GM18873 (cell line): ENCODE results near the gene SMTNL2.

Source experiments
- ATAC-seq: cut with Tn5 transposase; IDR thresholded peaks from one replicate; pipeline ENCODE4 v1.9.1; 2021; ENCODE audit warnings: mild to moderate bottlenecking, moderate library complexity, moderate number of reproducible peaks; ENCODE audit not compliant: unreplicated experiment, low FRiP score

Gene SMTNL2

DNA sequence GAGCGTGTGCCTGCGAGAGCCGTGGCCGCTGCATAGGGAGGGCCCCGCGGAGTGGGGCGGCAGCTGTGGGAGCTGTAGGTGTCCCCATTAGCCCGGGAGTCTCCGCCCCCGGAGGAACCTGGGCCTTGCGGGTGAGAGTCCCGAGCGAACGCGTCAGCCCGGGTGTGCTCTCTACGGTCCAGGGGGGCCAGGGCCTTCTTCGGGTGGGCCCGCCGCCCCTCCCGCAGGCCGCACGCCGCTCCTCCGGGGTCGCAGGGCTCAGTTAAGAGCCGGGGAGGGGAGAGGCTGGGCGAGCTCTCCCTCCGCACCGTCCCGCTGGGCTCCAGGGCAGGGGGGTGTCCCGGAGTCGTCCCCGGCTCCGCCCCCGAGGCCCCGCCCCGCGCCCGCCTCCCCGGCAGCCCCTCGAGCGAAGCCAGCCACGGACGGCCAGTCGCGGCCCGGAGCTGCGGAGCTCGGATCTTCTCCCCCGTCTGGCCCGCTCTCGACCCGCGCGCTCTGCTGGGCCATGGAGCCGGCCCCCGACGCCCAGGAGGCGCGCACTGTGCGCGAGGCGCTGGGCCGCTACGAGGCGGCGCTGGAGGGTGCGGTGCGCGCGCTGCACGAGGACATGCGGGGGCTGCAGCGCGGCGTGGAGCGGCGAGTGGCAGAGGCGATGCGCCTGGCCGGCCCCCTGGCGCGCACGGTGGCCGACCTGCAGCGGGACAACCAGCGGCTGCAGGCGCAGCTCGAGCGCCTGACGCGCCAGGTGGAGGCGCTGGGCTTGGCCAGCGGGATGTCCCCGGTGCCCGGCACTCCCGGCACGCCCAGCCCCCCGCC is at the start of gene SMTNL2:
TSS of gene SMTNL2 (plus strand) at position 429 of the 816 bp plus-strand sequence. CDS start at position 506, 77 bp downstream.
- ATAC-seq = no peak

DNA sequence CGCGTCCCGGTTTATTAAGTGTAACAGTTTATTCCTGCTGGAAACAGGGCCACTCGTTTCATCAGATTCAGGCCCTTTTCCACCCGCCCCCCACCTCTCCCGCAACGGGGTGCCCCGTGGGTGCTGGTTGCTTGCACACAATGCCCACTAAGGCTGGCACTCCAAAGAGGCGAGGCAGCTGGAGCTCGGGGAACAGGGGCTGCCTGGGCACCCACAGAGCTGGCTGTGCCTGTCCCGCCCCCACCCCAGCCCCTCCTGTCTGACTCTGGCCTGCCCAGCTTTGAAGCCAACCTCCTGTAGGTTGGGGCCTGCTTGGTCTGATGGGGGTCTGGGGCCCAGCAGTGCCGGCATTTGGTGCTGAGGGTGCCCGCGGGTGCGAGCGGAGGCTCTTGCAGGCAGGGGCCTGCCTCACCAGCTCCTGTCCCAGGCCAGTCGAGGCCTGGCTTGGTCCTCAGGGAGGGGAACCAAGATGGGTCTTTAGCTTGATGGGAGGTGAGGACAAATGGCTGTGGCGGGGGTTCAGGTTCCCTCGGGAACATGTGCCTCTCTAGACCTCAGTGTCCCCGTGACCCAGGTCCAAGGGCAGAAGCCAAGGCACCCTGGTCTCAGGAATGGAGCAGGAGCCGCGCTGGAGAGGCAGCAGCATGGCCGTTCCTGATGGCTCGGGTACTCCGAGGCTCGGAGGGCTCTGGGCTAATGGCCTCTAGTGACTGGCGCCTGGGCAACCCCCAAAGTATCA is 49.2 kb upstream of the SMTNL2 start:
- no peak for ATAC-seq

DNA sequence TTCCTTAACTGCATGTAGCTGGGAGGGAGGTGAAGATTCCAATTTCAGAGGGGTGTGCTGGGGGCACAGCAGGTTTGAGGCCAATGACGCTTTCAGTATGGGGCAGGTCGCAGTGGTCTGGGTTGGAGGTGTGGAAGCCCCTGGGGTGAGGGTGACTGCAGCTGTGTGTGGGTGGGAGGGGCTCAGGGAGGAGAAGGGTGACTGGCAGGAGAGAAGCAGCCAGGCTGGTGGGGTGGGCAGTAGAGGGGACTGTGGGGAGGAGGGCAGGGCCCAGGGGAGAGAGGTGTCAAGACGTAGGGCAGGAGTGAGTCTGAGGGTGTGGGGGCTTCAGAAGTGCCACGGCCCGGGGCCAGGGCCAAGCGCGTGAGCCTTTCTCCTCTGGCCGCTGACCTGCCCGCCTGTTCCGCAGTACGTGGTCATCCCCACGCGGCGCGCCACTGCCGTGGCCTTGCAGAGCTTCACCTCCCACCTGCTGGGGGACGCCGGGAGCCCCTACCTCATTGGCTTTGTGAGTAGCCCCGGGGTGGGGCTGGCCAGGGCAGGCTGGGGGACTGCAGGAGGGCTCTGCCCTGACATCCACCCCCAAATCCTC is 48.6 kb upstream of the SMTNL2 start:
- no peak for ATAC-seq

DNA sequence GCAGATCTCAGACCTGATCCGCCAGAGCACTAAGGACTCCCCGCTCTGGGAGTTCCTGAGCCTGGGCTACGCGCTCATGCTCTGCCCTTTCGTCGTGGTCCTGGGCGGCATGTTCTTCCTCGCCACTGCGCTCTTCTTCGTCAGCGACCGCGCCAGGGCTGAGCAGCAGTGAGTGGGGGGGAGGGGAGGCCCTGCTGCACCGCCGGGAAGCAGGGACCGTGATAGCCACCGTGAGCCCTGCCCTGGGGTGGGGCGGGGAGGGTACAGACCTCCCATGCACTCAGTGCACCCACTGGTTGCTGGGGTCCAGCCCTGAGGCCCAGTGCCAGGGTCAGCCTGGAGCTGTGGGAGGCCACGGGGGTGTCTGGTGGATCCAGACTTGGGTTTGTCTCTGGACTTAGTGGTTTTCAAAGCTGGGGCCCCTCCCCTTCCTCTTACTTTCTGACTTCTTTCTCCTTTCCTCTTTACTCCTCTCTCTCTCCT is 48.0 kb upstream of the SMTNL2 start:
- no peak for ATAC-seq

DNA sequence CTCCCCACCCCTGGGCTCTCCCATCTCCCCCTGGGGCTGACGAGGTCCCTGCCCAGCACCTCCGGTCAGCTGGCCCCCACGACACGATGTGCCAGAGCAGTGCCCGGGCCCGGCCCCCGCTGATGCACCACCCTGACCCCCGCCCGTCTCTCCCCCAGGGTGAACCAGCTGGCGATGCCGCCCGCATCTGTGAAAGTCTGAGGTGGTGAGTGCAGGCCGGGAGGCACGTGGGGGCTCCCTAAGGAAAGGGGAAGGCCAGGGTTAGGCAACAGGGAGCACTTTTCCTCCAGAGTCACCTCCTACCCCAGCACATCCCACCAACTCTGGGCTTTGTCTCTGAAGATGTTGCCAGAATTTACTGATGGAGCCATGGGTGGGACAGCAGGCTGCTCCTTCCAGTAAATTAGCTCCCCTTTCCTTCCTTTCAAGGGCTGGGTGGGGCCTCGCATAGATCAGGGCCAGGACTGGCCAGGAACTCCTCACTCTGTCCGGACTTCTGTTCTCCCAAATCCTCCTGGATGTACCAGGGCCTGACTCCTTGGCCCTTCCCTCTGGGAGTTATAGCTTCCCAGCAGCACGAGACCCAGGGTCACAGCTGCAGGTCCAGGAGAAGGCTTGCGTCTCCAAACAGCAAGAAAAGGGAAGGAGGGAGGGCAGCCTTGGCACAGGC is 47.5 kb upstream of the SMTNL2 start:
- no peak for ATAC-seq

DNA sequence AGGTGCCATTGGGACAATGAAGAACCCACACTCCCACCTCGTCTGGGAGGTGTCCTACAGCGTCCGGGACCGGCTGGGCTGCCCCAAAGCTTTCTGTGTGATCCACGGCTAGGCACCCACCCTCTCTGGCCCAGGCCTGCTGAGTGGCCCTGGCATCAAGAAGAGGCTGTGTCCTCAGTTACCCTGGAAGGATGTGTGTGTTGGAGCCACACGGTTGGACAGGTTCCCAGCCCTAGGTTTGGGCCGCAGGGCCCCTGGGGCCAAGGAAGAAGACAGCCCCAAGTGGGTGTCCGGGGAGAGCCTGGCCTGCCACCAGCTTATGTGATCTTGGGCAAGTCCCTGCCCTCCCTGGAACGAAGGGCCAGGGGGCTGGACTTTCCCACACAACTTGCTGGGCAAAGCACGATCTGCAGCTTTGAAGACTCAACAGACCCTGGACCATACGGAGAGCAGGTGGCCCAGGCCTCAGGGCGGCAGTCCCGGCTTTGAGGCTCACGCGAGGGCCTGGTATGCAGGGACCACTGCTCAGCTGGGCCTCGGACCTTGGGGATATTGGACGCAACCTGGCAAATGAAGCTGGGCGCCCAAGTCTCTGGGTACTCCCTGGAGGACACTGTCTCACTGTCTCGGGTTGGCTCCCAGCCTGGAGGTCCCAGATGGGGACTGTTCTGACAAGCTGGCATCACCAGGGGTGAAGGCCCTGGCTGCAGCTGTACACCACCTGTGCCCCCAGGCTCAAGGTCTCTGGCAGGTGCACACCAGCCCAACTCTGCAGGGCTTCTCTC is 46.7 kb upstream of the SMTNL2 start:
- ATAC-seq = no peak

DNA sequence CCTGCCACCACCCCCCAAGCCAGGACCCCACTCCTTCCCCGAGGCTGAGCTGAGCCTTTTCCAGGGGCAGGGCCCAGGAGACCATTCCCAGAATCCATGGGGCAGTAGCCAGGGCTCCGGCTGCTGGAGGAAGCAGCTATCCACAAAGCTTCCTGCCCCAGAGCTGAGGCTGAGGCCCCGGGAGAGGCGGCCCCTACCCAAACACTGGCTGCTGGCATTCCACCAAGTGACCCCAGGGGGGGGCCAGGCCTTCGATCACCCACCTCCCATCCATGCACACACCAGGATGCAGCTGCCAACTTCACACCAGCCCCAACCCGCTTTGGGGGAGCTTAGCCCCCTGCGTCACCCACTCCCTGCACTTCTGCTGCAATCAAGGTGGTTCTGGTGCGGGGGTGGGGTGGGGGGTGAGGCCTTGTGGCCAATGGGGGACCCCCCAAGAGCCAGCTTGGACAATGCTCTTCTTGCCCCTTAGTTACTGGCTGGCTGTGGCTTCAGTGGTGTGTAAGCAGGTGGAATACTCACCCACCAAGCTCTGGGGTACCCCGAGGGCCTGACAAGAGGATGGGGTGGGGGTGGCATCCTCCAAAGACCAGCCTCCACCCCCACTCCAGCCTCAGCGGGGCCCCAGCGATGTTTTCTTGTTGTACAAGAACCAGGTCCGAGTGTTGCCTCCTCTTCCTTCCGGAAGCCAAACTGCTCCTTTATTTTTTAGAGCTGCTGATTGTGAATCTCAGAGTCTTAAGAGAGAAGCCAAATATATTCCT is 45.9 kb upstream of the SMTNL2 start:
- ATAC-seq = no peak

DNA sequence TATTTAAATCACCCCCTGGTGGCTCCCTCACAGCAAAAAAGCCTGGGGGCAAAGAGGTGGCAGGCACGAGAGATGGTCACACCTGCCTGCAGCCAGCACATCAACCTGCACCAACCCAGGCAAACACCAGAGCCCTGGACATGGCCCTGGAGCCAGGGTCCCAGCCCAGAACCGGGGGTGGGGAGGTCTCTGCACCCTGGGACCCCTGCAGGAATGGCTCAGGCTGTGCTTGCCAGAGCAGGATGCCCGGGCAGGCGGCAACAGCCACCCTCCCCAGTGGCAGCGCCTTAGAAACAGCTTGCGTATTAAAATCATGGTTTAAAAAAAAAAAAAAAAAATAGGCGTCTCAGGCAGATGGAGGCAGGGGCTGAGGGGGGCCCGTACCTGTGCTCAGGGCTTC is 45.3 kb upstream of the SMTNL2 start:
- ATAC-seq = no peak

DNA sequence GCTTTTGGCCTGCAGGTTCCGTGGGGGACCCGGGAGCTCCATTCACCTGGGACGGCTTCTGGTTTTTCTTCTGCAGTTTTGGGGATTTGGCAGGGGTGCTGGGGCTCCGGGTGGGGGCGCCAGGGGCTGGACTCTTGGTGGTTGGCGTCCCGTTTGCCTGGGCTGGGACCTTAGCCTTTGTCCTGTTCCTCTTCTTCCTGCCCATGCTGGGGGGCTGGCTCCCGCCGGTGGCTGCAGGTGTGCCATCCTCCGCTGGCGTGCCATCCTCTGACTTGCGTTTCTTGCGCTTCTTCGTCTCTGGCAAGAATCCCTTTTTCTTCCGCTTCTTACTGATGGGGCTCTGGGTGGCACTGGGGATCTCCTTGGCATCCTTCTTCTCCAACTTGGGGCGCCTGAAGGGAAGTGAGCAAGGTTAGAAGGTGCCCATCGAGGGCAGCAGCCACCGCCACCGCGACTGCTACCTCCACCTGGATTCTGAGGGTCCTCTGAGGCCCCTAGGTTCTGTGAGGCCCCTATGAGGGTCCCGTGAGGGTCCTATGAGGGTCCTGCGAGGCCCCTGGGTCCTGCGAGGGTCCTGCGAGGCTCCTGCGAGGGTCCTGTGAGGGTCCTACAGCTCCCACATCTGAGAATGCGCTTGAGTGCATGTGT is 44.6 kb upstream of the SMTNL2 start:
- no peak for ATAC-seq

DNA sequence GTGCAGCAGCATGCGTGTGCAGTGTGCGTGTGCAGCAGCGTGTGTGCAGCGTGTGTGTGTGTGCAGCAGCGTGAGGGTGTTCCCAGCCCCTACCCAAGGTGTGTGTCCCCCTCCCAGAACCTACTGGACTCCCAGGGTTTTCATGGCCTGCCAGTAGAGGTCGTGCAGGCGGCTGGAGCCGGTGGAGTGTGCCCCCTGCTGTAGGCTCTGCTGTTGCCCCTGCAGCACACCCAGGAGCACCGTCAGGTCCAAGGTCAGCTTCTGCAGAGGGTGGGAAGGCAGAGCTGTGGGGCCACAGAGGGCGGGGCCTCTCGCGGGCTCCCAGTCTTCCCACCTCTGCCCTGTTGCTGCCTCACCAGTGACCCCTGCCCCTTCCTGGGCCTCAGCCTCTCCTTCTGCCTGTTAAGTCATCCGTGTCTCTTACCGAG is 44.1 kb upstream of the SMTNL2 start:
- no peak for ATAC-seq

DNA sequence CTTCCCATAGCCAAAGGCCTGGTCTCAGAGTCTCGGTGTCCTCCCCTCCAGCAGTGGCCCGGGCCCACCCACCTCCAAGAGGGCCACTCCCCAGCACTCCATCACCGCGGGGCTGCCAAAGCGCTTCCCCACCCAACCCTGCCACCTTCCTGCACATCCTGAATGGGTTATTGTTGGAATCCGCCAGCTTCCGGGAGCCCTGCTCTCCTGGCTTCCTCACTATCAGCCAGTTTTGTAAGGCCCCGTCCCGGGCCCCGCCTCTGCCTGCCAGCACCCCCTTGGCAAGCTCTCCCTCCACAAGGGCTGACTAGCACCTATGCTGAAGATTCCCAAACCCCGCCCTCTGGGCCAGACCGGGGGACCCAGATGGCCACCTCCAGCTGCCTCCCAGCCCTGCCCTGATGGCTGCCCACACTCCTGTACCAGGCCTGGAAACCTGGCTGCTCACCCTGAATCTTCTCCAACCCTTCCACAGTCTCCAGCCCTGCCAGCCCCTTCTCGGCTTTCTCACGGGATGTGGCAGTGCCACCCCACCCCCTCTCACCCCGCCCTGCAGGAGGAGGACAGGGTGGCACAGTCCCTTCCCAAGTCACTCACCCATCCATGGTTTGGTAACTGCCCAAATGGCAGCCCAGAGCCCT is 43.5 kb upstream of the SMTNL2 start:
- ATAC-seq = no peak

DNA sequence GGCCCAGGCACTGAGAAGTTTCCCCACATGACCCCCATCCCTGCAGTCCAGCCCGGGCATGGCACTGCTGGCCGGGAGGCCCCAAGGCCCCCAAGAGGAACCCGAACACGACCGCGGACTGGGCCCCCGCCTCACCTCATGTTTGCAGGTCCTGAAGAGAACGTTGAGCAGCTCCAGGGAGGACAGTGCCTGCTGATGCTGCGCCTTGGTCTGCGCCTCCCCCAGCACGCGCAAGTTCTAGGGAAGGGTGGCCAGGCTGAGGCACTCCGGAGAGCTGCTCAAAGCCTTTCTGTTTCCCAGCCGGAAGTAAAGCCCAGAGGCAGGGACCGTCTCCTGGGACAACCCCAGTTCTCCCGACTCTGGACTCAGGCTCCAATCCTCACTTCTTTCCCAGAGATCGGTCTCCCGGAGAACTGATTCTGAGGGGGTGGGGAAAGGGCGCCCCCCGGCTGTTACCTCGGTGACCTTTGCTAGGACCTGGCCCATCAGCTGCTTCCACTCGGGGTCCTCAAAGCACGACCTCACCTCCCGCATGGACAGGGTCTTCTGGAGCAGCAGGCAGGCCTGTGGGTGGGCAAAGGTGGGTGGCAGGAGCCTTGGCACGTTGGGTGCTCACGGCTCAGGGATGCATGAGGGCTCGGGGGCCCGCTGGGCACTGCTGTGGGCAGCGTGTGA is 42.9 kb upstream of the SMTNL2 start:
- no peak for ATAC-seq

DNA sequence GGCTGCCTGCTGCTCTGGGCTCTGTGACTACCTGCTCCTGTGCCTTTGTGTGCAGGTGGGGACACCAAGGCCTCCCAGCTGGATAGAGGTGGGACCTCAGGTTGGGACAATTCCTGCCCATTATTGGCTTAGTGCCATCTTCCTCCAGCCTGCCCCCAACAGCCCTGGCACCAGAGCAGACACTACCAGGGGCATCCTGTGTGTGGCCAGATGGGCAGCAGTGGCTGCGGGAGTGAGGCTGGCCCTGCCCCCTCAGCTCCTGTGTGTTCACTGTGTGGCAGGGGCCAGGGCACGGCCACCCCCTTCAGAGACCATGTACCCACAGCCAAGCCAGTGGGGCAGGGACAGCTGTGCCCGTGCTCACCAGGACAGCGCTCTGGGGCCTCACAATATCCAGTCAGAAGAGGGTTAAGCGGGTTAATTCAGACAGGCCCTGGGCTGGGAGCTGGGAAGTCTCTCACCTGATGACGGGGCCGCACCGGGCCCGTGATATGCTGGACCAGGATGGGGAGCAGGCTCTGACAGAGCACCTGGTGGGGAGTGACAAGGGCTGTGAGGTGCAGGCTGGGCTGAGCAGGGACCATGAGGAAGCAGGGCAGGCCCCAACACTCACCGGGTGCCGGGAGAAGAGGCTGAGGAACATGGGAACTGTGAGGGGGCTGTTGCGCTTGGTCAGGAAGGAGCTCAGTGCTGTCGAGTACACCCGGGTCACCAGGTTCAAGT is 42.2 kb upstream of the SMTNL2 start:
- ATAC-seq = no peak

DNA sequence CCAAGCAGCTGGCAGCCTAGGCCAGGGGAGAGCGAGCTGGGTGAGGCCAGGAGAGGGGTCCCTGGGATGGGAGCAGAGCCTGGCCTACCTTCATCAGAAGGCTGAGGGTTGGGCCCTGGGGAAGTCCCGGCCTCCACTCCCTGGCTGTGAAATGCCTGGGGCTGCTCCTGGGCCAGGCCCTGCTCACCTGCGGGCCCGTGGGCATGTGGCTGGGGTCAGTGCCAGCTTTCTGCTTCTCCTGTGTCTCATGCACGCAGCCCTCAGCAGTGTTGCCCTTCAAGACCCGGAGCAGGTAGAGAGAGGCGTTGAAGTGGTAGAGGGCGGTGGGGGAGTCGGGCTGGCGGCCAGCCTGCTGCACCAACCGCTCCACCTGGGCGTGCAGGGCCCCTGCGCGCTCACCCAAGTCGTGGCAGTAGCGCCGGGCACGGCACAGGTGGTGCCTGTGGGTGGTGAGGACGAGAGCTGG is 41.6 kb upstream of the SMTNL2 start:
- ATAC-seq = no peak

DNA sequence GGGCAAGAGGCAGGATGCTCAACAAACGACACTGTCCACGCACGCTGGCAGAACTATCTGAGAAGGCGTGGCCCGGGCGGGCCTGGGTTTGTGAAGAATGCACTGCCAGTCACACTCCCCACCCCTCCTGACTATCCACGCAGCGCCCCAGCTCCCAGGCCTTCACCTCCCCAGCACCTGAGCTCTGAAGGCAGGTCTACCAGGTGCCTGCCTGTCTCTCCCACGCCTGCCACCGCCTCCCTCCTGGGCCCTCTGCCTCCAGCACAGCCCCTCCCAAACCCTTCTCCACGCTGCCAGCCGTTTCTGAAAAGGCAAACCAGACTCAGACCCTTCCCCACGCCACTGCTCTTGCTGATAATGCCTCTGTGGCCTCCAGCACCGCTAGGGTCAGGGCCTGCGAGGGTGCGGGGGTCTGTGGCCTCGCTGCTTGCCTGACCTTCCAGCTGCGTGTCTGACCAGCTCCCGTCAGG is 40.7 kb upstream of the SMTNL2 start:
- no peak for ATAC-seq

DNA sequence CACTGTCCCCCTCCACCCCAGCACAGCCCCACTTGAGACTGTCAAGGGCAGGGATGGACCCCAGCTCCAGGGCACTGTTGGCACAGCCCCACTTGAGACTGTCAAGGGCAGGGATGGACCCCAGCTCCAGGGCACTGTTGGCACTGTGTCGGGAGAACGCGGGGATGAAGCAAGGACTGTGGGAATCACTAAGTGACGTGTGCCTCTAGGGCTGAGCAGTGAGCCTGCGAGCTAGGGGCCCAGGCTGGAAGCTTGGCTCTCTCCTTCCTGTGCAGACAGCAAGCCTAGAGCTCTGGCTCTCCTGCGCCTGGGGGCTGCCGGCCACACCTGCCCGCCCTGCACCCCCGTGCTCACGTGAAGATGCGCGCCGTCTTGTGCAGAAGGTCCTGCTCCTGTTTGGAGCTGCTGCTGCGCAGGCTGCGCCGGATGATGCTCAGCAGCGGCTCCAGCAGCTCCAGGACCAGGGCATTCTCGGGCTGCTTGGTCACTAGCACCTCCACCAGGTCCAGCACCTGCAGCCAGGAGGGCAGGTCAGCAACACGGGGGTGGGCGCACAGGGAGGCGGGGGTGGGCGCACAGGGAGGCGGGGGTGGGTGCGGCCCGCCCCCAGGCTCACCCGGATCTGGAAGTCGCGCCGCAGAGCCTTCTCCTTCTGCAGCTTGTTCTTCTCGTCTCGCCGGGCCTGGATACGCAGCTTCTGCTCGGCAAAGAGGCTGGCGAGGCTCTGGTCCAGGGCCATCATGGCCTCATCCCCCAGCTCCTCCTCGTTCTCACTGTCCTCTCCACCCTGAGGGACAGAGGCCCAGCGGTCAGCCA is 40.0 kb upstream of the SMTNL2 start:
- ATAC-seq = no peak
